H1 (cell line): Measurements from ENCODE around the gene RCAN2. TPM values are rescaled to one million over a fixed set of nuclear protein-coding genes. Genes with fewer than 3 reads are reported as not detected.

Experiments
- CTCF ChIA-PET: fragments of 300-600 bp; sonication (Branson Sonifier 250); formaldehyde crosslinking; loops from one replicate; lab custom pipeline; 2021; ENCODE audit not compliant: partially characterized antibody; lab: Charles Lee
- POLR2A ChIA-PET: fragments of 300-600 bp; sonication (Branson Sonifier 250); formaldehyde crosslinking; loops from one replicate; lab custom pipeline; 2021; ENCODE audit warnings: inconsistent platforms; ENCODE audit not compliant: partially characterized antibody; lab: Charles Lee
- DNase-seq, 2 experiments: peaks; one replicate each; pipeline versions ENCODE4 v3.0.0 to v3.0.0-alpha.2; 2010 to 2022; ENCODE audit warnings: low spot score in 2 of 2, low read depth in 1 of 2, mixed read lengths in 1 of 2
- FAIRE-seq: peaks from 2 replicates; lab custom pipeline; 2011; peaks lifted over from hg19 to GRCh38; lab: Jason Lieb, UNC
- H2AFZ ChIP-seq: 2 replicates; pipeline ENCODE4 v1.8.1; 2012; ENCODE audit warnings: low read length, inconsistent platforms
- H2AK5ac ChIP-seq: 2 replicates; pipeline ENCODE4 v1.6.1; 2013; ENCODE audit warnings: low read depth, low read length
- H2BK120ac ChIP-seq: replicated peaks from 2 replicates; pipeline ENCODE3; 2013; ENCODE audit warnings: low read depth, low read length, inconsistent platforms
- H2BK12ac ChIP-seq: 2 replicates; pipeline ENCODE4 v1.6.1; 2013; ENCODE audit warnings: low read depth, low read length
- H2BK15ac ChIP-seq: 2 replicates; pipeline ENCODE4 v1.6.1; 2013; ENCODE audit warnings: low read length
- H2BK20ac ChIP-seq: 2 replicates; pipeline ENCODE4 v1.6.1; 2013; ENCODE audit warnings: low read length
- H2BK5ac ChIP-seq: 2 replicates; pipeline ENCODE4 v1.6.1; 2013; ENCODE audit warnings: low read depth, low read length
- H3K14ac ChIP-seq: 2 replicates; pipeline ENCODE4 v1.6.1; 2013; ENCODE audit warnings: inconsistent platforms; ENCODE audit not compliant: insufficient read length
- H3K18ac ChIP-seq: 2 replicates; pipeline ENCODE4 v1.6.1; 2013; ENCODE audit warnings: low read length; ENCODE audit errors: extremely low read depth
- H3K23ac ChIP-seq: 2 replicates; pipeline ENCODE4 v1.6.1; 2013; ENCODE audit warnings: inconsistent platforms; ENCODE audit not compliant: insufficient read length
- H3K23me2 ChIP-seq: 2 replicates; pipeline ENCODE4 v1.6.1; 2013; ENCODE audit warnings: low read depth, low read length
- H3K27ac ChIP-seq: 2 replicates; pipeline ENCODE4 v1.6.1; 2011; ENCODE audit warnings: low read depth, low read length, inconsistent platforms
- H3K27me3 ChIP-seq, 4 experiments: replicated peaks in 1 of 4; 1 replicate in 1 of 4; 2 replicates in 3 of 4; pipeline versions ENCODE4 v1.6.1 to v1.8.1; 2011 to 2013; ENCODE audit warnings: low read length in 3 of 4, mild to moderate bottlenecking in 3 of 4, inconsistent platforms in 2 of 4, mixed read lengths in 2 of 4, moderate library complexity in 1 of 4; ENCODE audit not compliant: control insufficient read depth in 3 of 4, insufficient read depth in 3 of 4; ENCODE audit errors: extremely low read depth in 1 of 4
- H3K36me3 ChIP-seq, 4 experiments: 2 replicates each; pipeline versions ENCODE4 v1.6.1 to v1.8.1; 2011 to 2013; ENCODE audit warnings: mild to moderate bottlenecking in 4 of 4, low read length in 3 of 4, moderate library complexity in 2 of 4, control low read depth in 1 of 4, inconsistent platforms in 1 of 4; ENCODE audit not compliant: insufficient read depth in 4 of 4, control insufficient read depth in 2 of 4
- H3K4ac ChIP-seq: replicated peaks from 2 replicates; pipeline ENCODE3; 2013; ENCODE audit warnings: low read length, low read depth, mixed read lengths, inconsistent platforms; ENCODE audit not compliant: insufficient read length
- H3K4me1 ChIP-seq, 4 experiments: replicated peaks in 1 of 4; 1 replicate in 1 of 4; 2 replicates in 3 of 4; pipeline versions ENCODE4 v1.6.1 to v1.8.1; 2011 to 2013; ENCODE audit warnings: low read length in 3 of 4, inconsistent platforms in 2 of 4, mixed read lengths in 1 of 4; ENCODE audit not compliant: insufficient read depth in 4 of 4, control insufficient read depth in 3 of 4
- H3K4me2 ChIP-seq, 2 experiments: 2 replicates each; pipeline versions ENCODE4 v1.6.1 to v1.8.1; 2011 to 2013; ENCODE audit warnings: low read depth in 2 of 2, low read length in 2 of 2, control low read depth in 1 of 2, inconsistent platforms in 1 of 2, mild to moderate bottlenecking in 1 of 2; ENCODE audit not compliant: insufficient read depth in 1 of 2
- H3K4me3 ChIP-seq, 4 experiments: fragments of 200-600, 300-600 bp in 1 of 4; sonication (generic), shearing (Covaris generic), sonication (Bioruptor Twin) in 1 of 4; 2 replicates each; pipeline versions ENCODE4 v1.5.1 to v1.8.1; 2011 to 2016; ENCODE audit warnings: low read length in 4 of 4, low read depth in 3 of 4, control low read depth in 2 of 4, inconsistent platforms in 2 of 4, mild to moderate bottlenecking in 2 of 4, mixed read lengths in 1 of 4, moderate library complexity in 1 of 4; ENCODE audit not compliant: insufficient read depth in 2 of 4; ENCODE audit errors: extremely low read depth in 1 of 4
- H3K56ac ChIP-seq: replicated peaks from 2 replicates; pipeline ENCODE3; 2013; ENCODE audit warnings: low read depth, mild to moderate bottlenecking, mixed read lengths, low read length, inconsistent platforms; ENCODE audit not compliant: insufficient read length
- H3K79me1 ChIP-seq: 2 replicates; pipeline ENCODE4 v1.6.1; 2013; ENCODE audit warnings: low read depth, low read length, control low read depth
- H3K79me2 ChIP-seq, 2 experiments: 2 replicates each; pipeline versions ENCODE4 v1.6.1 to v1.8.1; 2012 to 2013; ENCODE audit warnings: low read length in 2 of 2, mild to moderate bottlenecking in 2 of 2, inconsistent platforms in 1 of 2; ENCODE audit not compliant: insufficient read depth in 2 of 2, control insufficient read depth in 1 of 2
- H3K9ac ChIP-seq, 4 experiments: replicated peaks in 1 of 4; 1 replicate in 1 of 4; 2 replicates in 3 of 4; pipeline versions ENCODE4 v1.6.1 to v1.8.1; 2011 to 2013; ENCODE audit warnings: low read depth in 3 of 4, low read length in 3 of 4, control low read depth in 2 of 4, mild to moderate bottlenecking in 2 of 4, moderate library complexity in 2 of 4, inconsistent platforms in 1 of 4; ENCODE audit errors: extremely low read depth in 1 of 4
- H3K9me3 ChIP-seq, 2 experiments: 2 replicates each; pipeline versions ENCODE4 v1.6.1 to v1.8.1; 2012 to 2013; ENCODE audit warnings: mild to moderate bottlenecking in 2 of 2, moderate library complexity in 2 of 2, control low read depth in 1 of 2, inconsistent platforms in 1 of 2, low read depth in 1 of 2, low read length in 1 of 2, mixed read lengths in 1 of 2; ENCODE audit not compliant: insufficient read depth in 2 of 2
- H4K20me1 ChIP-seq, 2 experiments: replicated peaks in 1 of 2; 2 replicates each; pipeline versions ENCODE3 to v1.8.1; 2011 to 2013; ENCODE audit warnings: inconsistent platforms in 2 of 2, low read length in 2 of 2, mild to moderate bottlenecking in 1 of 2; ENCODE audit not compliant: insufficient read depth in 2 of 2, control insufficient read depth in 1 of 2
- H4K5ac ChIP-seq: 2 replicates; pipeline ENCODE4 v1.6.1; 2013; ENCODE audit warnings: low read length, low read depth, mixed read lengths, inconsistent platforms; ENCODE audit not compliant: insufficient read length
- H4K8ac ChIP-seq: 2 replicates; pipeline ENCODE4 v1.8.0; 2013; ENCODE audit warnings: mild to moderate bottlenecking, moderate library complexity, low read length, inconsistent platforms; ENCODE audit not compliant: insufficient read depth; ENCODE audit errors: extremely low read depth
- H4K91ac ChIP-seq: replicated peaks from 2 replicates; pipeline ENCODE3; 2013; ENCODE audit warnings: low read length, mixed read lengths, inconsistent platforms; ENCODE audit not compliant: insufficient read length
- CBX5 ChIP-seq: fragments of 300-800, 300-1000 bp; sonication (generic); IDR thresholded peaks from 2 replicates; pipeline ENCODE4 v1.7.1; 2016; ENCODE audit warnings: antibody characterized with exemption, low read length, low read depth
- CBX8 ChIP-seq: fragments of 300-800, 300-1000 bp; sonication (generic); IDR thresholded peaks from 2 replicates; pipeline ENCODE4 v1.7.1; 2016; ENCODE audit warnings: low read depth, low read length, borderline replicate concordance
- CEBPB ChIP-seq: IDR thresholded peaks from 2 replicates; pipeline ENCODE4 v1.6.1; 2012; ENCODE audit warnings: low read depth, low read length
- CREB1 ChIP-seq: IDR thresholded peaks from 2 replicates; pipeline ENCODE4 v1.6.1; 2012; ENCODE audit warnings: inconsistent platforms
- HDAC6 ChIP-seq: IDR thresholded peaks from one replicate; pipeline ENCODE4 v1.7.1; 2012; ENCODE audit warnings: low read depth, mild to moderate bottlenecking, inconsistent platforms, low read length, moderate library complexity
- MAFK ChIP-seq: IDR thresholded peaks from 2 replicates; pipeline ENCODE4 v1.6.1; 2012; ENCODE audit warnings: low read depth, mild to moderate bottlenecking, improper control_type of control experiment, low read length
- POLR2A ChIP-seq, 2 experiments: IDR thresholded peaks; 1 replicate in 1 of 2; 2 replicates in 1 of 2; pipeline ENCODE4 v1.6.1; 2011; ENCODE audit warnings: low read depth in 2 of 2, low read length in 2 of 2, mild to moderate bottlenecking in 2 of 2; ENCODE audit errors: control extremely low read depth in 1 of 2
- RBBP5 ChIP-seq: IDR thresholded peaks from 2 replicates; pipeline ENCODE4 v1.7.1; 2012; ENCODE audit warnings: low read depth, mild to moderate bottlenecking, inconsistent platforms, low read length, moderate library complexity, borderline replicate concordance
- SIN3A ChIP-seq, 2 experiments: IDR thresholded peaks in 1 of 2; conservative IDR thresholded peaks in 1 of 2; 2 replicates each; pipeline ENCODE4 v1.6.1; 2011 to 2012; ENCODE audit warnings: low read length in 2 of 2, improper control_type of control experiment in 1 of 2, low read depth in 1 of 2, mild to moderate bottlenecking in 1 of 2
- SIRT6 ChIP-seq: IDR thresholded peaks from one replicate; pipeline ENCODE4 v1.7.1; 2012; ENCODE audit warnings: low read length, inconsistent platforms
- SP2 ChIP-seq: IDR thresholded peaks from 2 replicates; pipeline ENCODE4 v1.6.1; 2012; ENCODE audit warnings: mild to moderate bottlenecking, low read length, inconsistent platforms
- SUZ12 ChIP-seq: fragments of 200-600 bp; sonication (generic); IDR thresholded peaks from 2 replicates; pipeline ENCODE4 v1.6.1; 2012; ENCODE audit warnings: mild to moderate bottlenecking, inconsistent platforms, low read length, moderate library complexity, mixed read lengths
- WGBS, 2 experiments: shearing (Covaris generic) in 1 of 2; methylation state at CpG; one replicate each; pipeline versions ENCODE4 v1.1.6 to v1.1.7; 2013 to 2015; ENCODE audit warnings: low lambda C conversion rate in 2 of 2, mixed read lengths in 2 of 2, inconsistent platforms in 1 of 2, low coverage in 1 of 2, missing lambda C conversion rate in 1 of 2; ENCODE audit not compliant: insufficient replicate concordance in 2 of 2, insufficient coverage in 1 of 2, insufficient read length in 1 of 2; ENCODE audit errors: extremely low coverage in 1 of 2, missing lambda C conversion rate in 1 of 2; 5-methylcytosine and 5-hydroxymethylcytosine counted together
- polyA plus RNA-seq, 7 experiments: library from polyadenylated mRNA; depleted of rRNA in 3 of 7; stranded (reverse) in 5 of 7; unstranded in 2 of 7; fragments of >200 nt in 5 of 7; fragments of 200-250 nt in 2 of 7; gene quantifications; 1 replicate in 5 of 7; 2 replicates in 1 of 7; 4 replicates in 1 of 7; pipeline versions ENCODE4 v1.2.1 to v1.2.3, GENCODE V29; 2011 to 2013; ENCODE audit warnings: missing spikeins in 2 of 7, mixed read lengths in 2 of 7
- total RNA-seq: library from RNA; stranded (reverse); fragmentation: NEBNext Ultra II Directional; extraction: Animal tissue kit (Norgen Biotek cat#: 25700); gene quantifications from 2 replicates; pipeline ENCODE4 v1.2.1, GENCODE V29; 2021

The RCAN2 gene
- total and polyA plus RNA-seq, 2 of the 8 experiments (the other 6 are each of a cell fraction or from before 2014, with no cell fraction given), result 5.0 to 8.5 TPM

GRCh38 chr6:46381057-46381456 is 110.2 kb downstream of the RCAN2 start:
- H2BK12ac ChIP-seq, result no peak overlapping the region
- H2BK5ac ChIP-seq, result no peak overlapping the region
- no peak overlapping the region for H4K5ac ChIP-seq
- H4K8ac ChIP-seq, result no peak overlapping the region
- no peaks in the 10 kb centered on the region for H3K79me1 ChIP-seq
- H3K4me2 ChIP-seq, result no peak overlapping the region
- no peak overlapping the region for H2AFZ ChIP-seq
- no peak overlapping the region for H3K18ac ChIP-seq
- H2AK5ac ChIP-seq, result no peak overlapping the region
- H3K4ac ChIP-seq, result no peak overlapping the region
- H3K23ac ChIP-seq, result no peak overlapping the region
- H3K56ac ChIP-seq, result no peak overlapping the region
- ChIA-PET POLR2A (no interaction called here), CTCF (interaction anchor here (1.1 to 1.3 kb wide), 3 partner anchors 13 to 291 kb away, joined by 3 to 7 read pairs (median 4); no protein-coding TSS in a partner anchor)
- H3K36me3 ChIP-seq, result no peaks in the 10 kb centered on the region
- no peak overlapping the region for H2BK120ac ChIP-seq
- no peak overlapping the region for H3K27ac ChIP-seq
- no peak overlapping the region for H2BK15ac ChIP-seq
- H4K91ac ChIP-seq, result no peak overlapping the region
- H3K14ac ChIP-seq, result no peak overlapping the region
- 0 out of 7 replicates have a peak, but pooled peaks cover 0 to 3% (median under 1%) of the 10 kb centered on the region in 4 experiments for H3K4me1 ChIP-seq
- no peaks in the 10 kb centered on the region for H3K27me3 ChIP-seq
- 89% methylated on average over 2 of the region's 2 CpGs; no CpG with 5 or more reads in 1 of the 2 experiments for WGBS, 2 experiments
- H2BK20ac ChIP-seq, result no peak overlapping the region
- no peaks in the 10 kb centered on the region for H3K79me2 ChIP-seq
- no peak overlapping the region for H3K9ac ChIP-seq
- DNase-seq (no peak), FAIRE-seq (no peak)
- H3K4me3 ChIP-seq, result no peak overlapping the region
- no peaks in the 10 kb centered on the region for H3K9me3 ChIP-seq
- peaks cover 2% of the 10 kb centered on the region; the same call in 1 of the 2 replicates for H3K23me2 ChIP-seq
- H4K20me1 ChIP-seq, result peaks cover 0 to 1% of the 10 kb centered on the region in 2 experiments
- no peak for TF ChIP-seq CBX5
- TF ChIP-seq SIN3A (conservative IDR thresholded peaks at IDR 0.05 in 1 of 2, IDR thresholded peaks at IDR 0.05 in 1 of 2; ENCODE audit: low read depth in 1 of 2, low read length in 2 of 2), result no peak
- no peak for TF ChIP-seq SUZ12
- TF ChIP-seq SP2, result no peak
- no peak for TF ChIP-seq RBBP5
- no peak for TF ChIP-seq CREB1
- TF ChIP-seq CEBPB, result no peak
- TF ChIP-seq HDAC6, result no peak
- no peak for TF ChIP-seq SIRT6
- TF ChIP-seq CBX8, result no peak
- TF ChIP-seq MAFK, result no peak
- TF ChIP-seq POLR2A (IDR thresholded peaks at IDR 0.05; ENCODE audit: control extremely low read depth in 1 of 2, low read depth in 2 of 2, low read length in 2 of 2), result no peak
